Heart left ventricle (tissue), 13 donors: ENCODE results near the gene FAM20C.

Experiments
- CTCF ChIP-seq, 12 donors: fragments of 200-600 bp; sonication (generic) in 4 of 12; IDR thresholded peaks; one replicate each; pipeline versions ENCODE4 v1.5.0 to v1.8.0; 2018 to 2022; ENCODE audit warnings: antibody characterized with exemption in 12 of 12, mild to moderate bottlenecking in 5 of 12
- POLR2A ChIP-seq, 2 donors: fragments of 450-650 bp; IDR thresholded peaks; one replicate each; pipeline ENCODE4 v1.6.1; 2017; ENCODE audit warnings: antibody characterized with exemption in 2 of 2, mild to moderate bottlenecking in 2 of 2, moderate library complexity in 2 of 2
- donor health status: ischemic (EF 13 %, LVEDD 7.1; RV severe dilation, severe dysfunction).
- donor health status: DM: no; HTN: yes; CAD: no.
- donor health status: DM: no; HTN: no; CAD: no.
- donor health status: ischemic (EF 25% LVEDD 6.9; RV normal size, moderate dysfunction).
- donor health status: ischemic (EF 25% LVEDD 5.7; RV mildly dilated, moderate dysfunction).
- donor health status: ischemic (EF 35%, LVEDD 5.7; RV mildly dilated, moderate dysfunction).
- donor health status: nonischemic (EF 11% LVEDD 7.7; RV severe dilation, severe dysfunction).
- donor health status: DM: yes; HTN: yes; CAD: no.
- donor health status: PGD.
- donor health status: ischemic (EF 29% LVEDD 5.4; RV normal size, mild dysfunction).
- donor health status: nonischemic (EF 23%, LVEDD 6.1; RV moderate dilation, normal function).

GRCh38 chr7:250523-250922 is 58.2 kb downstream of the FAM20C start:
- TF ChIP-seq CTCF (IDR thresholded peaks at IDR 0.05): no peak
- no peak for TF ChIP-seq POLR2A (IDR thresholded peaks at IDR 0.05)
